Measurements from ENCODE around the gene GUF1.
"Not testable (repeated sequence)": the region's sequence is repeated elsewhere in the genome, so short reads cannot be mapped to it uniquely, and the experiment has no call there.

The GUF1 gene

DNA sequence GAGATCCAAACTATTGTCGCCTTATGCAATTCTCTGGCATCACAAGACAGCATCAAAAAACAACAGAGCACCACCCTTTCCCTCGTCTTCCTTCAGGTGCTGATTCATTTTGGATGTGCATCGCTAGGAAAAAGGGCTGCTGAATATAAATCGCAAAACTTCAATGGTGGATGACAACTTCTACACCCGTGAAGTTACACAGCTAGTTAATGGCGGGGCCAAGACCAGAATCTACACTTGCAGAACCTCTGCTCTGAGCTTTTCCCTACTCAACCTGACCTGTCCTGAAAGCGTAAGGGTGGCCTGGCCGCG is 47.5 kb downstream of the GUF1 start:
- DNase-seq (ENCODE audit: extremely low read depth, low read depth), result no peak
- TF ChIP-seq, protein P1, sequence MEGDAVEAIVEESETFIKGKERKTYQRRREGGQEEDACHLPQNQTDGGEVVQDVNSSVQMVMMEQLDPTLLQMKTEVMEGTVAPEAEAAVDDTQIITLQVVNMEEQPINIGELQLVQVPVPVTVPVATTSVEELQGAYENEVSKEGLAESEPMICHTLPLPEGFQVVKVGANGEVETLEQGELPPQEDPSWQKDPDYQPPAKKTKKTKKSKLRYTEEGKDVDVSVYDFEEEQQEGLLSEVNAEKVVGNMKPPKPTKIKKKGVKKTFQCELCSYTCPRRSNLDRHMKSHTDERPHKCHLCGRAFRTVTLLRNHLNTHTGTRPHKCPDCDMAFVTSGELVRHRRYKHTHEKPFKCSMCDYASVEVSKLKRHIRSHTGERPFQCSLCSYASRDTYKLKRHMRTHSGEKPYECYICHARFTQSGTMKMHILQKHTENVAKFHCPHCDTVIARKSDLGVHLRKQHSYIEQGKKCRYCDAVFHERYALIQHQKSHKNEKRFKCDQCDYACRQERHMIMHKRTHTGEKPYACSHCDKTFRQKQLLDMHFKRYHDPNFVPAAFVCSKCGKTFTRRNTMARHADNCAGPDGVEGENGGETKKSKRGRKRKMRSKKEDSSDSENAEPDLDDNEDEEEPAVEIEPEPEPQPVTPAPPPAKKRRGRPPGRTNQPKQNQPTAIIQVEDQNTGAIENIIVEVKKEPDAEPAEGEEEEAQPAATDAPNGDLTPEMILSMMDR (IDR thresholded peaks at IDR 0.05; ENCODE audit: low read depth, low read length), result no peak

DNA sequence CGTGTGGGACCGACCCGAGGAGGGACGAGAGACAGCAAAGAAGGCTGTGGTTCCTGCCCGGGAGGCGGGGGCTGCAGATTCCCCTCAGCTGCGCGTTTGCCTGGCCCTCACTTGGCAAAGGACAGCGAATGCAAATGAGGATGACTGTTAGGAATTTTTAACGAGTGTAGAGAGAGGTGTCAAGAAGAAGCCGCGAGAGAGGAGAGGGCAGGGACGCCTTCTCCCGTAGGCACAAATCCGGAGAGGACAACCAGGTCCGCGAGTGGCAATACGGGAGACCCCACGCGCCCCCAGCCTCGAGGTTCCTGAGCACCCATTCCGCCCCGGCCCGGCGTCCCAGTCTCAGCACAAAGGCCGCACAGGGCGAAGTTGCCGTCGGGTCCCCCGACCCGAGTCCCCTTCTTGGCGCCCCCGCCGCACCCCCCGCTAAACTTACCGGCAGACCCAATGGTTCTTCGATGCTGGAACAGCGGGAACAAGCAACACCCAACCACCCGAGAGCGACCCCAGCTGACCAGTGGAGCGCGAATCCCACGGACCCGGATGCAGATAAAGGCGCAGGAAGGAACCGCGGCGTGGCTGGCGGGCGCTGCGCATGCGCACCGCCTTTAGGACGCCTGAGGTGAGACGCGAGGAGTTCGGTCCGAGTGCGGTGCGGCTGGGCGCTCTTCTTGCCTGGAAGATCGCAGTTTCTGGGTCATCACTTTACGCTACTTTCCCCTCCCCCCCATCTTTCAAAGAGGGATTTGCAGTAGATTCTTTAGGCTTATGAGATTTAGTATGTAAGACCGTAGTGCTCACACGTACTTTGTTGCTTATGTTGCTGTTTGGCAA is 48.0 kb downstream of the GUF1 start, which contains the start of gene GNPDA2:
GNPDA2 (minus strand) TSS at position 519 of the 834 bp plus-strand sequence. CDS start 4,349 bp downstream, outside the sequence.
- TF ChIP-seq, protein P1 (IDR thresholded peaks at IDR 0.05; ENCODE audit: low read depth, low read length), result peak; percentile 38
- peak; percentile 59 for DNase-seq (ENCODE audit: extremely low read depth, low read depth)

DNA sequence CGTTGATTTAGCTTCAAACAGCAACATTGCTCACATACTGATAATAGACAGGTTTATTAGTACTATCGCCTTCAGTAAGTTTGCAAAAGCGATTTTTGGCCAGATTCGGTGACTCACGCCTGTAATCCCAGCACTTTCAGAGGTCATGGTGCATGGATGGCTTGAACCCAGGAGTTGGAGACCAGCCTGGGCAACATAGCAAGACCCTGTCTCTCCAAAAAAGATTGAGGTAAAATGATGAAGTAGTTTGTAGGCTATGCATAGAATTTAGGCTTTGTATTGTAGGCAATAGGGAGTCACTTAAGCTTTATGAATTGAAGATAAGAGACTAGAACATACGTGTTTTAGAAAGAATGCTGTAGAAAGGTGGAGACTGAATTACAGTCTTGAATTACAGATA is 49.3 kb downstream of the GUF1 start:
- no peak for DNase-seq (ENCODE audit: extremely low read depth, low read depth)
- TF ChIP-seq, protein P1 (IDR thresholded peaks at IDR 0.05; ENCODE audit: low read depth, low read length), result no peak

DNA sequence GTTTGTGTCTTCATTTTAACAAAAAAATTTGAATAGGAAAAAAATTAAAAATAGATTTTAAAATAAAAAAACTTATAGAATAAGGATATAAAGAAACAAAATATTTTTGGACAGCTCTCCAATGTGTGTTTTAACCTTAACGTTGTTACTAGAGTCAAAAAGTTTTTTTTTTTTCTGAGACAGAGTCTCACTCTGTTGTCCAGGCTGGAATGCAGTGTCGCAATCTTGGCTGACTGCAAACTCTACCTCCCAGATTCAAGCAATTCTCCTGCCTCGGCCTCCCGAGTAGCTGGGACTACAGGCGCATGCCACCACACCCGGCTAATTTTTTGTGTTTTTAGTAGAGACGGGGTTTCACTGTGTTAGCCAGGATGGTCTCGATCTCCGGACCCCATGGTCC is 50.5 kb downstream of the GUF1 start:
- not testable (repeated sequence) for DNase-seq (ENCODE audit: extremely low read depth, low read depth)

GRCh38 chr4:44736900-44737299 is 58.7 kb downstream of the GUF1 start:
- DNase-seq (ENCODE audit: extremely low read depth, low read depth), result no peak
- TF ChIP-seq, protein P1 (IDR thresholded peaks at IDR 0.05; ENCODE audit: low read depth, low read length), result no peak

GRCh38 chr4:44738615-44739014 is 60.4 kb downstream of the GUF1 start:
- DNase-seq (ENCODE audit: extremely low read depth, low read depth), result no peak
- TF ChIP-seq, protein P1 (IDR thresholded peaks at IDR 0.05; ENCODE audit: low read depth, low read length), result no peak

- TF ChIP-seq, protein P1 (IDR thresholded peaks at IDR 0.05; ENCODE audit: low read depth, low read length), result no peak
- DNase-seq (ENCODE audit: extremely low read depth, low read depth), result no peak
Measured at GRCh38 chr4:44740201-44740600, 62.0 kb downstream of the GUF1 start.

Data from AG09319 (cell line).